Suprapubic skin (tissue), 4 donors: ENCODE data around the gene COA8.

Experiments used
- EP300 ChIP-seq: sonication (generic); formaldehyde crosslinking; IDR thresholded peaks from one replicate; pipeline ENCODE4 v1.6.1; 2017; ENCODE audit warnings: antibody characterized with exemption
- POLR2A ChIP-seq, 2 donors: fragments of 450-650 bp; IDR thresholded peaks; one replicate each; pipeline ENCODE4 v1.6.1; 2017; ENCODE audit warnings: antibody characterized with exemption in 2 of 2, mild to moderate bottlenecking in 2 of 2, moderate library complexity in 2 of 2
- POLR2AphosphoS5 ChIP-seq, 3 donors: sonication (generic); formaldehyde crosslinking; IDR thresholded peaks; one replicate each; pipeline ENCODE4 v1.6.1; 2017; ENCODE audit warnings: antibody characterized with exemption in 3 of 3
- TF ChIP-seq, protein P1 (sequence below), 2 donors: fragments of 200-600 bp in 1 of 2; fragments of 450-650 bp in 1 of 2; sonication (generic) in 1 of 2; IDR thresholded peaks; one replicate each; pipeline ENCODE4 v1.5.1; 2016 to 2019; ENCODE audit warnings: antibody characterized with exemption in 2 of 2, mild to moderate bottlenecking in 1 of 2, moderate library complexity in 1 of 2

DNA sequence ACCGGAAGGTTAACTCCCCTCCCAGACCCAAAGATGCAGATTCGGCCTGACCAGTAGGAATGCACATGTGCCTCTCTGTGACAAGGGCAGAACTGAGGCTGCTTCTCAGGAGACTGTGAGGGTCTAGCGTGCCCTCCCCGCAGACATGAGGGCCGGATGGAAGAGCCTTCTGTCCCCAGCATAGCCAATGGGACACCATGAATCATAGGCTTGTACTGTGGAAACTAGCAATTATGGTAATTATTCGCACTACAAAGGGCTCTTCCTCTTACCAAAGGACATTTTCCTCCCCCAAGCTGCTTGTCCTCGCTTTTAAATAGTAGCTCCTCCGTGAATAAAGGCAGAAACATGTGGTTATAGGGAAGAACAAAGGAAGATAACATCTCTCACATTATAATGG is 6.2 kb downstream of the COA8 start:
- TF ChIP-seq, protein P1, sequence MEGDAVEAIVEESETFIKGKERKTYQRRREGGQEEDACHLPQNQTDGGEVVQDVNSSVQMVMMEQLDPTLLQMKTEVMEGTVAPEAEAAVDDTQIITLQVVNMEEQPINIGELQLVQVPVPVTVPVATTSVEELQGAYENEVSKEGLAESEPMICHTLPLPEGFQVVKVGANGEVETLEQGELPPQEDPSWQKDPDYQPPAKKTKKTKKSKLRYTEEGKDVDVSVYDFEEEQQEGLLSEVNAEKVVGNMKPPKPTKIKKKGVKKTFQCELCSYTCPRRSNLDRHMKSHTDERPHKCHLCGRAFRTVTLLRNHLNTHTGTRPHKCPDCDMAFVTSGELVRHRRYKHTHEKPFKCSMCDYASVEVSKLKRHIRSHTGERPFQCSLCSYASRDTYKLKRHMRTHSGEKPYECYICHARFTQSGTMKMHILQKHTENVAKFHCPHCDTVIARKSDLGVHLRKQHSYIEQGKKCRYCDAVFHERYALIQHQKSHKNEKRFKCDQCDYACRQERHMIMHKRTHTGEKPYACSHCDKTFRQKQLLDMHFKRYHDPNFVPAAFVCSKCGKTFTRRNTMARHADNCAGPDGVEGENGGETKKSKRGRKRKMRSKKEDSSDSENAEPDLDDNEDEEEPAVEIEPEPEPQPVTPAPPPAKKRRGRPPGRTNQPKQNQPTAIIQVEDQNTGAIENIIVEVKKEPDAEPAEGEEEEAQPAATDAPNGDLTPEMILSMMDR (IDR thresholded peaks at IDR 0.05): no peak
- TF ChIP-seq POLR2A (IDR thresholded peaks at IDR 0.05) (no peak), POLR2AphosphoS5 (IDR thresholded peaks at IDR 0.05) (no peak), EP300 (no peak)
